Stomach (tissue), 4 donors: ENCODE results near the gene CNDP1.

Experiments used
- EP300 ChIP-seq: sonication (generic); formaldehyde crosslinking; IDR thresholded peaks from one replicate; pipeline ENCODE4 v1.6.1; 2017; ENCODE audit warnings: antibody characterized with exemption
- POLR2A ChIP-seq, 4 donors: fragments of 450-650 bp; IDR thresholded peaks; one replicate each; pipeline ENCODE4 v1.6.1; 2016; ENCODE audit warnings: antibody characterized with exemption in 4 of 4, control low read depth in 2 of 4, mild to moderate bottlenecking in 1 of 4, moderate library complexity in 1 of 4
- POLR2AphosphoS5 ChIP-seq, 3 donors: sonication (generic); formaldehyde crosslinking; IDR thresholded peaks; one replicate each; pipeline ENCODE4 v1.6.1; 2016; ENCODE audit warnings: antibody characterized with exemption in 3 of 3
- TF ChIP-seq, protein P1 (sequence below), 7 experiments: fragments of 450-650 bp in 4 of 7; fragments of 200-600 bp in 3 of 7; sonication (generic) in 3 of 7; IDR thresholded peaks; one replicate each; pipeline ENCODE4 v1.5.1; 2016 to 2019; ENCODE audit warnings: antibody characterized with exemption in 7 of 7, control low read depth in 2 of 7, mild to moderate bottlenecking in 1 of 7

DNA sequence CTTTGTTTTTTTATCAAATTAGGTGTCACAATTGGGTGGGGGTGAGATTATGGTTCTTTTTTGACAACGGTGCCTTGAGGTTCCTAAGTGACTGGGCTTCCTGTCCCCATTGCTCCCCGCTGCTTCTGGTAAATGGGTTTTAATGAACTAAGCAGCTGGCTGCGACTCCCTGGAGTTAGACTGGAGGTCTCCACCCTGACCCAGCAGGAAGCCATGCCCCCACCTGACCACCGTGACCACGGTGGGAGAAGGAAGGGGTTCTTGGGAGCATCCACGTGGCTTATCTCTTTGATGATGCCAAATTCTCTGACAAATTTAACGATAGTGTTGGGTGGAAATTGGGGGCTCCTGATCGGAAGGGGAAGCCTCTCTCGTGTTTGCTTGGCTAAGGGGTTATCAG is 25.9 kb upstream of the CNDP1 start:
- TF ChIP-seq, protein P1, sequence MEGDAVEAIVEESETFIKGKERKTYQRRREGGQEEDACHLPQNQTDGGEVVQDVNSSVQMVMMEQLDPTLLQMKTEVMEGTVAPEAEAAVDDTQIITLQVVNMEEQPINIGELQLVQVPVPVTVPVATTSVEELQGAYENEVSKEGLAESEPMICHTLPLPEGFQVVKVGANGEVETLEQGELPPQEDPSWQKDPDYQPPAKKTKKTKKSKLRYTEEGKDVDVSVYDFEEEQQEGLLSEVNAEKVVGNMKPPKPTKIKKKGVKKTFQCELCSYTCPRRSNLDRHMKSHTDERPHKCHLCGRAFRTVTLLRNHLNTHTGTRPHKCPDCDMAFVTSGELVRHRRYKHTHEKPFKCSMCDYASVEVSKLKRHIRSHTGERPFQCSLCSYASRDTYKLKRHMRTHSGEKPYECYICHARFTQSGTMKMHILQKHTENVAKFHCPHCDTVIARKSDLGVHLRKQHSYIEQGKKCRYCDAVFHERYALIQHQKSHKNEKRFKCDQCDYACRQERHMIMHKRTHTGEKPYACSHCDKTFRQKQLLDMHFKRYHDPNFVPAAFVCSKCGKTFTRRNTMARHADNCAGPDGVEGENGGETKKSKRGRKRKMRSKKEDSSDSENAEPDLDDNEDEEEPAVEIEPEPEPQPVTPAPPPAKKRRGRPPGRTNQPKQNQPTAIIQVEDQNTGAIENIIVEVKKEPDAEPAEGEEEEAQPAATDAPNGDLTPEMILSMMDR (IDR thresholded peaks at IDR 0.05): no peak
- no peak for TF ChIP-seq POLR2AphosphoS5 (IDR thresholded peaks at IDR 0.05)
- no peak for TF ChIP-seq POLR2A (IDR thresholded peaks at IDR 0.05)
- TF ChIP-seq EP300: no peak
